Endothelial cell of umbilical vein (primary cell): Measurements from ENCODE around the gene NEK2. TPM values are rescaled to one million over a fixed set of nuclear protein-coding genes. Genes with fewer than 3 reads are reported as not detected.

Source experiments
- BruUV-seq: library from RNA; stranded (reverse); fragments of 400-500 nt; replicated peaks from 2 replicates; lab custom pipeline; 2021; lab: Mats Ljungman, UMichigan
- CTCF ChIA-PET: fragments of 300-600, 350-600 bp; sonication (Branson Sonifier 250); formaldehyde crosslinking; loops from one replicate; lab custom pipeline; 2021; ENCODE audit warnings: antibody characterized with exemption, inconsistent platforms; lab: Charles Lee
- POLR2A ChIA-PET: fragments of 300-600, 350-600 bp; sonication (Branson Sonifier 250); formaldehyde crosslinking; loops from one replicate; lab custom pipeline; 2021; ENCODE audit warnings: antibody characterized with exemption, inconsistent platforms; lab: Charles Lee
- DNase-seq: peaks from one replicate; pipeline ENCODE4 v3.0.0-alpha.2; 2011; ENCODE audit warnings: low read depth, low spot score
- FAIRE-seq: peaks from 2 replicates; lab custom pipeline; 2011; peaks lifted over from hg19 to GRCh38; lab: Jason Lieb, UNC
- H2AFZ ChIP-seq: 2 replicates; pipeline ENCODE4 v1.6.0; 2012; ENCODE audit warnings: low read depth, low read length, control low read depth, inconsistent platforms
- H3K27ac ChIP-seq: 2 replicates; pipeline ENCODE4 v1.5.1; 2011; ENCODE audit warnings: low read depth, mild to moderate bottlenecking, control low read depth, low read length, moderate library complexity; ENCODE audit not compliant: insufficient read depth
- H3K27me3 ChIP-seq, 2 experiments: 2 replicates each; pipeline versions ENCODE4 v1.6.0 to v1.6.1; 2011; ENCODE audit warnings: low read length in 2 of 2, mixed read lengths in 1 of 2; ENCODE audit not compliant: control insufficient read depth in 2 of 2, insufficient read depth in 2 of 2
- H3K36me3 ChIP-seq, 2 experiments: 2 replicates in 1 of 2; 3 replicates in 1 of 2; pipeline ENCODE4 v1.5.1; 2011; ENCODE audit warnings: low read length in 2 of 2, mild to moderate bottlenecking in 1 of 2, moderate library complexity in 1 of 2; ENCODE audit not compliant: control insufficient read depth in 2 of 2, insufficient read depth in 2 of 2; ENCODE audit errors: extremely low read depth in 1 of 2
- H3K4me1 ChIP-seq: 3 replicates; pipeline ENCODE4 v1.5.1; 2011; ENCODE audit warnings: mild to moderate bottlenecking, low read length; ENCODE audit not compliant: control insufficient read depth, insufficient read depth; ENCODE audit errors: extremely low read depth
- H3K4me2 ChIP-seq: 2 replicates; pipeline ENCODE4 v1.6.1; 2011; ENCODE audit warnings: low read length, control low read depth, mixed read lengths; ENCODE audit not compliant: insufficient read depth
- H3K4me3 ChIP-seq, 3 experiments: fragments of 200-600 bp in 1 of 3; sonication (generic), shearing (Covaris generic) in 1 of 3; replicated peaks in 1 of 3; 2 replicates each; pipeline ENCODE4 v1.5.1; 2011 to 2016; ENCODE audit warnings: control low read depth in 3 of 3, low read length in 3 of 3, mild to moderate bottlenecking in 2 of 3, inconsistent platforms in 1 of 3, low read depth in 1 of 3, moderate library complexity in 1 of 3; ENCODE audit not compliant: insufficient read depth in 1 of 3
- H3K79me2 ChIP-seq: 2 replicates; pipeline ENCODE4 v1.6.0; 2012; ENCODE audit warnings: low read length, inconsistent platforms; ENCODE audit not compliant: control insufficient read depth, insufficient read depth
- H3K9ac ChIP-seq: replicated peaks from 2 replicates; pipeline ENCODE3; 2011; ENCODE audit warnings: low read length, control low read depth; ENCODE audit not compliant: insufficient read depth; ENCODE audit errors: extremely low read depth
- H3K9me1 ChIP-seq: replicated peaks from 3 replicates; pipeline ENCODE4 v1.6.0; 2011; ENCODE audit warnings: mild to moderate bottlenecking, low read length; ENCODE audit not compliant: control insufficient read depth, insufficient read depth; ENCODE audit errors: extremely low read depth
- H3K9me3 ChIP-seq: replicated peaks from 2 replicates; pipeline ENCODE4 v1.5.1; 2012; ENCODE audit warnings: low read length, inconsistent platforms; ENCODE audit not compliant: control insufficient read depth, insufficient read depth
- H4K20me1 ChIP-seq: replicated peaks from 2 replicates; pipeline ENCODE3; 2011; ENCODE audit warnings: mild to moderate bottlenecking, low read length; ENCODE audit not compliant: control insufficient read depth, insufficient read depth; ENCODE audit errors: extremely low read depth
- EZH2 ChIP-seq: IDR thresholded peaks from 2 replicates; pipeline ENCODE4 v1.6.1; 2012; ENCODE audit warnings: borderline replicate concordance, low read depth, mild to moderate bottlenecking, moderate library complexity, low read length, inconsistent platforms; ENCODE audit not compliant: severe bottlenecking
- FOS ChIP-seq: IDR thresholded peaks from 2 replicates; pipeline ENCODE4 v1.6.1; 2011; ENCODE audit warnings: mild to moderate bottlenecking, low read length, moderate library complexity, borderline replicate concordance; ENCODE audit not compliant: insufficient read depth
- GATA2 ChIP-seq: IDR thresholded peaks from 2 replicates; pipeline ENCODE4 v1.7.0; 2011; ENCODE audit warnings: low read depth, mild to moderate bottlenecking, moderate library complexity, mixed read lengths, low read length; ENCODE audit not compliant: insufficient read length, insufficient read depth
- JUN ChIP-seq: IDR thresholded peaks from 2 replicates; pipeline ENCODE4 v1.6.1; 2011; ENCODE audit warnings: borderline replicate concordance, low read depth; ENCODE audit not compliant: insufficient read length, insufficient read depth
- MYC ChIP-seq: IDR thresholded peaks from one replicate; pipeline ENCODE4 v1.6.1; 2011; ENCODE audit warnings: mild to moderate bottlenecking, low read depth, low read length
- POLR2A ChIP-seq: IDR thresholded peaks from 2 replicates; pipeline ENCODE4 v1.6.1; 2012; ENCODE audit warnings: low read depth, mild to moderate bottlenecking, control low read depth, low read length
- POLR2AphosphoS5 ChIP-seq: IDR thresholded peaks from 2 replicates; pipeline ENCODE4 v1.6.1; 2012; ENCODE audit warnings: low read depth, mild to moderate bottlenecking, control low read depth, low read length, moderate library complexity; ENCODE audit not compliant: insufficient read depth
- dilution Hi-C: fragments of 300-500 bp; cut with MboI; formaldehyde crosslinking; loops from one replicate; pipeline ENCODE4 v1.15.0; 2019; ENCODE audit warnings: low sequenced_read_pairs; ENCODE audit not compliant: extremely low pct_ligation_motif_present
- intact Hi-C: fragments of 100-400 bp; cut with micrococcal nuclease; formaldehyde crosslinking; loops from one replicate; pipeline ENCODE4 v1.10.0; 2022
- polyA plus RNA-seq, 4 experiments: library from polyadenylated mRNA; depleted of rRNA in 3 of 4; stranded (reverse) in 3 of 4; unstranded in 1 of 4; fragments of >200 nt; gene quantifications; 2 replicates each; pipeline versions ENCODE4 v1.2.1 to v1.2.3, GENCODE V29; 2011 to 2012; ENCODE audit warnings: missing spikeins in 1 of 4
- total RNA-seq: library from RNA; stranded (reverse); gene quantifications from 2 replicates; pipeline ENCODE4 v1.2.3, GENCODE V29; 2021
- TF ChIP-seq, protein P1 (sequence below), 2 donors: IDR thresholded peaks; 1 replicate in 1 of 2; 2 replicates in 1 of 2; pipeline ENCODE4 v1.5.1; 2011; ENCODE audit warnings: low read length in 2 of 2, mild to moderate bottlenecking in 2 of 2, moderate library complexity in 2 of 2, control low read depth in 1 of 2, inconsistent platforms in 1 of 2, low read depth in 1 of 2; ENCODE audit not compliant: insufficient read depth in 1 of 2; ENCODE audit errors: extremely low read depth in 1 of 2
- TF ChIP-seq, protein P2 (sequence below): IDR thresholded peaks from 2 replicates; pipeline ENCODE4 v1.6.1; 2011; ENCODE audit not compliant: insufficient read depth, insufficient read length

Gene NEK2
- total and polyA plus RNA-seq, 2 donors (not counting 3 experiments of a cell fraction or from before 2014, with no cell fraction given), result 6.6 to 19.0 TPM

DNA sequence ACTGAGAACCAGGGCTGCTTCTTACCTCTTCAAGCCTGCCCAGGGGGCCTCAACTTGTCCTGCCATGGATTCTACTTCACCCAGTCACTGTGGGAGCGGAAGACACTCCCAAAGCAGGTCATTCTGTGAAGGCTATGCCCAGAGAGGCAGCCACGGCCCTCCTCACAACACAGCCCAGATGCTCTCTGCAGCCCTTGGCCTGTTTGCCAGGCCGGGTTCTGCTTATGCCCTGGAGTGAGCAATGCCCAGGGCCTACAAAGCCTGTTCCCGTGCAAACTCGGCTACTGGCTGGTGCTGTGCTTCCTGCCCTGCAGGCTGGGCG, 62.7 kb downstream of the NEK2 start:
- TF ChIP-seq, protein P1, sequence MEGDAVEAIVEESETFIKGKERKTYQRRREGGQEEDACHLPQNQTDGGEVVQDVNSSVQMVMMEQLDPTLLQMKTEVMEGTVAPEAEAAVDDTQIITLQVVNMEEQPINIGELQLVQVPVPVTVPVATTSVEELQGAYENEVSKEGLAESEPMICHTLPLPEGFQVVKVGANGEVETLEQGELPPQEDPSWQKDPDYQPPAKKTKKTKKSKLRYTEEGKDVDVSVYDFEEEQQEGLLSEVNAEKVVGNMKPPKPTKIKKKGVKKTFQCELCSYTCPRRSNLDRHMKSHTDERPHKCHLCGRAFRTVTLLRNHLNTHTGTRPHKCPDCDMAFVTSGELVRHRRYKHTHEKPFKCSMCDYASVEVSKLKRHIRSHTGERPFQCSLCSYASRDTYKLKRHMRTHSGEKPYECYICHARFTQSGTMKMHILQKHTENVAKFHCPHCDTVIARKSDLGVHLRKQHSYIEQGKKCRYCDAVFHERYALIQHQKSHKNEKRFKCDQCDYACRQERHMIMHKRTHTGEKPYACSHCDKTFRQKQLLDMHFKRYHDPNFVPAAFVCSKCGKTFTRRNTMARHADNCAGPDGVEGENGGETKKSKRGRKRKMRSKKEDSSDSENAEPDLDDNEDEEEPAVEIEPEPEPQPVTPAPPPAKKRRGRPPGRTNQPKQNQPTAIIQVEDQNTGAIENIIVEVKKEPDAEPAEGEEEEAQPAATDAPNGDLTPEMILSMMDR (IDR thresholded peaks at IDR 0.05; ENCODE audit: extremely low read depth in 1 of 2, insufficient read depth in 1 of 2, low read depth in 1 of 2, low read length in 2 of 2), result no peak
- TF ChIP-seq JUN (no peak), EZH2 (no peak), POLR2A (no peak), FOS (no peak), GATA2 (no peak), POLR2AphosphoS5 (no peak), MYC (no peak)
- TF ChIP-seq, protein P2, sequence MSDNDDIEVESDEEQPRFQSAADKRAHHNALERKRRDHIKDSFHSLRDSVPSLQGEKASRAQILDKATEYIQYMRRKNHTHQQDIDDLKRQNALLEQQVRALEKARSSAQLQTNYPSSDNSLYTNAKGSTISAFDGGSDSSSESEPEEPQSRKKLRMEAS, result no peak
- no peak overlapping the region for H3K9ac ChIP-seq
- H3K9me3 ChIP-seq, result no peaks in the 10 kb centered on the region
- no peak overlapping the region for H3K27ac ChIP-seq
- no peaks in the 10 kb centered on the region for H3K36me3 ChIP-seq
- no peak for DNase-seq
- POLR2A ChIA-PET, result no interaction called here
- peaks cover 5% of the 10 kb centered on the region for H3K4me1 ChIP-seq
- no TSS peak for BruUV-seq
- dilution Hi-C loops, result no loop called here
- H3K27me3 ChIP-seq, result no peaks in the 10 kb centered on the region
- intact Hi-C loops, result no loop called here
- no peaks in the 10 kb centered on the region for H4K20me1 ChIP-seq
- H3K9me1 ChIP-seq, result no peaks in the 10 kb centered on the region
- H3K4me2 ChIP-seq, result no peak overlapping the region
- FAIRE-seq, result no peak
- CTCF ChIA-PET, result interaction anchor here (0.9 to 2.2 kb wide), 2 partner anchors 10 to 12 kb away, joined by 5 to 6 read pairs; no protein-coding TSS in a partner anchor
- no peak overlapping the region for H2AFZ ChIP-seq
- no peak overlapping the region for H3K4me3 ChIP-seq
- no peaks in the 10 kb centered on the region for H3K79me2 ChIP-seq

Other genes with a start within 250 kb of the NEK2 start
- gene RD3, start 183.5 kb downstream of the NEK2 start, total RNA-seq, result not detected in 2 replicates
- gene RD3, start 183.5 kb downstream of the NEK2 start, polyA plus RNA-seq, result not detected in 2 replicates
- gene SLC30A1, start 96.5 kb downstream of the NEK2 start, total RNA-seq, result 21.5 and 22.1 TPM in 2 replicates
- 4.2 and 5.5 TPM in 2 replicates for gene SLC30A1, start 96.5 kb downstream of the NEK2 start, polyA plus RNA-seq
- gene LPGAT1, start 155.1 kb upstream of the NEK2 start, total RNA-seq, result 46.0 and 49.5 TPM in 2 replicates
- 4.6 and 6.1 TPM in 2 replicates for gene LPGAT1, start 155.1 kb upstream of the NEK2 start, polyA plus RNA-seq